ENCODE measurements around the gene POU1F1. TPM values are rescaled to one million over a fixed set of nuclear protein-coding genes. Genes with fewer than 3 reads are reported as not detected.
"Not testable (repeated sequence)": the region's sequence is repeated elsewhere in the genome, so short reads cannot be mapped to it uniquely, and the experiment has no call there.

Gene POU1F1
- total RNA-seq: not detected in 2 replicates

- H3K27ac Mint-ChIP-seq: no peak within 1 kb of the TSS
- H3K4me3 Mint-ChIP-seq: no peak within 1 kb of the TSS
- H3K27me3 Mint-ChIP-seq: peaks cover 5% of the 10 kb centered on the region
- H3K36me3 Mint-ChIP-seq (ENCODE audit: low read depth): no peaks in the 10 kb centered on the region
- peaks cover 8% of the 10 kb centered on the region for H3K4me1 Mint-ChIP-seq
- intact Hi-C loops (cut with micrococcal nuclease): no loop called here
- DNase-seq: no peak
- H3K9me3 Mint-ChIP-seq: no peaks in the 10 kb centered on the region
These were observed at the start of gene POU1F1 for GRCh38 chr3:87276484-87276883. TSS of gene POU1F1 (minus strand) at chr3:87276584. CDS start at chr3:87276462, 122 bp downstream.

- Mint-ChIP-seq H3K27me3 (peaks cover 8% of the 10 kb centered on the region), H3K9me3 (no peaks in the 10 kb centered on the region), H3K4me1 (no peaks in the 10 kb centered on the region), H3K4me3 (no peak overlapping the region), H3K27ac (no peak overlapping the region), H3K36me3 (ENCODE audit: low read depth) (no peaks in the 10 kb centered on the region)
- DNase-seq: no peak
- intact Hi-C loops (cut with micrococcal nuclease): no loop called here
These were observed 48.2 kb upstream of the POU1F1 start for GRCh38 chr3:87324609-87325008.

GRCh38 chr3:87320756-87321626, 44.6 kb upstream of the POU1F1 start:
- H3K9me3 Mint-ChIP-seq: no peaks in the 10 kb centered on the region
- H3K27ac Mint-ChIP-seq: no peak overlapping the region
- intact Hi-C loops (cut with micrococcal nuclease): no loop called here
- H3K27me3 Mint-ChIP-seq: peaks cover 11% of the 10 kb centered on the region
- H3K36me3 Mint-ChIP-seq (ENCODE audit: low read depth): no peaks in the 10 kb centered on the region
- no peak for DNase-seq
- H3K4me1 Mint-ChIP-seq: no peaks in the 10 kb centered on the region
- no peak overlapping the region for H3K4me3 Mint-ChIP-seq

GRCh38 chr3:87318617-87319021, 42.2 kb upstream of the POU1F1 start:
- no peaks in the 10 kb centered on the region for H3K36me3 Mint-ChIP-seq (ENCODE audit: low read depth)
- no peak overlapping the region for H3K4me3 Mint-ChIP-seq
- intact Hi-C loops (cut with micrococcal nuclease): no loop called here
- H3K27me3 Mint-ChIP-seq: peaks cover 10% of the 10 kb centered on the region
- no peak overlapping the region for H3K27ac Mint-ChIP-seq
- DNase-seq: no peak
- H3K4me1 Mint-ChIP-seq: no peaks in the 10 kb centered on the region
- H3K9me3 Mint-ChIP-seq: no peaks in the 10 kb centered on the region

- no peak for DNase-seq
- Mint-ChIP-seq H3K27me3 (peaks cover 10% of the 10 kb centered on the region), H3K4me3 (no peak overlapping the region), H3K4me1 (no peaks in the 10 kb centered on the region), H3K9me3 (no peaks in the 10 kb centered on the region), H3K36me3 (ENCODE audit: low read depth) (no peaks in the 10 kb centered on the region), H3K27ac (no peak overlapping the region)
- intact Hi-C loops (cut with micrococcal nuclease): no loop called here
These were observed 41.4 kb upstream of the POU1F1 start for GRCh38 chr3:87317779-87318178.

GRCh38 chr3:87313641-87314040, 37.3 kb upstream of the POU1F1 start:
- no peak for DNase-seq
- Mint-ChIP-seq H3K27me3 (peaks cover 6% of the 10 kb centered on the region), H3K4me3 (no peak overlapping the region), H3K27ac (no peak overlapping the region), H3K4me1 (peaks cover 4% of the 10 kb centered on the region), H3K9me3 (no peaks in the 10 kb centered on the region), H3K36me3 (ENCODE audit: low read depth) (no peaks in the 10 kb centered on the region)
- intact Hi-C loops (cut with micrococcal nuclease): no loop called here

GRCh38 chr3:87311309-87311708, 34.9 kb upstream of the POU1F1 start:
- peaks cover 4% of the 10 kb centered on the region for H3K4me1 Mint-ChIP-seq
- H3K27ac Mint-ChIP-seq: peak overlapping the region; percentile 1

GRCh38 chr3:87309601-87310000, 33.2 kb upstream of the POU1F1 start:
- Mint-ChIP-seq H3K27me3 (no peaks in the 10 kb centered on the region), H3K4me3 (no peak overlapping the region), H3K27ac (no peak overlapping the region), H3K4me1 (peaks cover 4% of the 10 kb centered on the region), H3K9me3 (no peaks in the 10 kb centered on the region), H3K36me3 (ENCODE audit: low read depth) (no peaks in the 10 kb centered on the region)
- intact Hi-C loops (cut with micrococcal nuclease): no loop called here
- no peak for DNase-seq

More at GRCh38 chr3:87311309-87311708, 34.9 kb upstream of the POU1F1 start:
- DNase-seq: no peak
- no peaks in the 10 kb centered on the region for H3K9me3 Mint-ChIP-seq
- intact Hi-C loops (cut with micrococcal nuclease): loop anchor here (1.0 kb wide), 1 partner anchor 22 kb away; no protein-coding TSS in a partner anchor
- H3K4me3 Mint-ChIP-seq: no peak overlapping the region
- no peaks in the 10 kb centered on the region for H3K27me3 Mint-ChIP-seq
- H3K36me3 Mint-ChIP-seq (ENCODE audit: low read depth): no peaks in the 10 kb centered on the region

- Mint-ChIP-seq H3K9me3 (no peaks in the 10 kb centered on the region), H3K4me3 (no peak overlapping the region), H3K27ac (no peak overlapping the region), H3K36me3 (ENCODE audit: low read depth) (no peaks in the 10 kb centered on the region), H3K4me1 (peaks cover 4% of the 10 kb centered on the region), H3K27me3 (peaks cover 1% of the 10 kb centered on the region)
- DNase-seq: no peak
- intact Hi-C loops (cut with micrococcal nuclease): no loop called here
These were observed 31.4 kb upstream of the POU1F1 start for GRCh38 chr3:87307805-87308204.

- H3K27ac Mint-ChIP-seq: no peak overlapping the region
- DNase-seq: no peak
- no peak overlapping the region for H3K4me3 Mint-ChIP-seq
- intact Hi-C loops (cut with micrococcal nuclease): no loop called here
- no peaks in the 10 kb centered on the region for H3K9me3 Mint-ChIP-seq
- H3K27me3 Mint-ChIP-seq: peaks cover 3% of the 10 kb centered on the region
- no peaks in the 10 kb centered on the region for H3K36me3 Mint-ChIP-seq (ENCODE audit: low read depth)
- no peaks in the 10 kb centered on the region for H3K4me1 Mint-ChIP-seq
These were observed 29.1 kb upstream of the POU1F1 start for GRCh38 chr3:87305517-87305916.

- H3K9me3 Mint-ChIP-seq; H3K36me3 Mint-ChIP-seq (ENCODE audit: low read depth): not testable (repeated sequence)
These were observed 28.6 kb upstream of the POU1F1 start for GRCh38 chr3:87305031-87305430.

GRCh38 chr3:87298111-87298718, 21.8 kb upstream of the POU1F1 start:
- Mint-ChIP-seq H3K9me3 (no peaks in the 10 kb centered on the region), H3K36me3 (ENCODE audit: low read depth) (no peaks in the 10 kb centered on the region), H3K27ac (no peak overlapping the region), H3K27me3 (peaks cover 2% of the 10 kb centered on the region), H3K4me3 (no peak overlapping the region), H3K4me1 (no peaks in the 10 kb centered on the region)
- no peak for DNase-seq
- intact Hi-C loops (cut with micrococcal nuclease): loop anchor here (1.0 to 10.0 kb wide), 5 partner anchors 53 to 881 kb away; no protein-coding TSS in a partner anchor

More at GRCh38 chr3:87305031-87305430, 28.6 kb upstream of the POU1F1 start:
- H3K4me1 Mint-ChIP-seq; H3K27ac Mint-ChIP-seq; intact Hi-C loops (cut with micrococcal nuclease); H3K27me3 Mint-ChIP-seq; H3K4me3 Mint-ChIP-seq; DNase-seq: not testable (repeated sequence)

- DNase-seq: no peak
- Mint-ChIP-seq H3K4me1 (no peaks in the 10 kb centered on the region), H3K36me3 (ENCODE audit: low read depth) (no peaks in the 10 kb centered on the region), H3K27ac (no peak overlapping the region), H3K27me3 (peaks cover 8% of the 10 kb centered on the region), H3K9me3 (no peaks in the 10 kb centered on the region), H3K4me3 (no peak overlapping the region)
- intact Hi-C loops (cut with micrococcal nuclease): no loop called here
These were observed 12.1 kb upstream of the POU1F1 start for GRCh38 chr3:87288446-87288845.

- H3K27ac Mint-ChIP-seq: no peak overlapping the region
- DNase-seq: no peak
- H3K9me3 Mint-ChIP-seq: no peaks in the 10 kb centered on the region
- no peaks in the 10 kb centered on the region for H3K36me3 Mint-ChIP-seq (ENCODE audit: low read depth)
- peaks cover 14% of the 10 kb centered on the region for H3K27me3 Mint-ChIP-seq
- no peak overlapping the region for H3K4me3 Mint-ChIP-seq
- intact Hi-C loops (cut with micrococcal nuclease): no loop called here
- H3K4me1 Mint-ChIP-seq: no peaks in the 10 kb centered on the region
These were observed 10.6 kb upstream of the POU1F1 start for GRCh38 chr3:87287011-87287410.
